Motor neuron (in vitro differentiated cells): ENCODE data around the gene VAX1. TPM values are rescaled to one million over a fixed set of nuclear protein-coding genes. Genes with fewer than 3 reads are reported as not detected.
"Not testable (repeated sequence)": the region's sequence is repeated elsewhere in the genome, so short reads cannot be mapped to it uniquely, and the experiment has no call there.

Experiments used
- ATAC-seq, 8 experiments: fragments of 200-7000 bp; cut with Tn5 transposase; replicated peaks in 6 of 8; 2 replicates each; pipeline ENCODE4 v1.8.0; 2021; ENCODE audit warnings: mild to moderate bottlenecking in 8 of 8, moderate library complexity in 8 of 8
- H3K27ac ChIP-seq, 2 donors: fragments of 250-450 bp; sonication (Bioruptor Pico); 2 replicates each; pipeline ENCODE4 v1.9.0; 2021; ENCODE audit warnings: antibody characterized with exemption in 2 of 2, mild to moderate bottlenecking in 2 of 2, moderate library complexity in 1 of 2
- H3K4me1 ChIP-seq, 2 donors: fragments of 250-450 bp; sonication (Bioruptor Pico); replicated peaks in 1 of 2; 2 replicates each; pipeline ENCODE4 v1.6.1; 2021; ENCODE audit warnings: antibody characterized with exemption in 2 of 2, mild to moderate bottlenecking in 2 of 2, moderate library complexity in 1 of 2
- H3K4me3 ChIP-seq, 5 donors: fragments of 250-450 bp; sonication (Bioruptor Pico); 2 replicates each; pipeline ENCODE4 v1.9.0; 2021; ENCODE audit warnings: antibody characterized with exemption in 5 of 5, mild to moderate bottlenecking in 5 of 5, moderate library complexity in 4 of 5
- WGBS, 10 experiments: fragments of 450-650 bp; shearing (Covaris generic); methylation state at CpG; one replicate each; pipeline ENCODE4 v1.0.0; 2022; 5-methylcytosine and 5-hydroxymethylcytosine counted together
- in situ Hi-C, 9 experiments: fragments of 400-800 bp; cut with MboI; loops; one replicate each; pipeline ENCODE4 v1.15.0; 2021; ENCODE audit warnings: low sequenced_read_pairs in 9 of 9, low pct_unique_long_range_greater_than_20kb in 2 of 9; ENCODE audit not compliant: unreplicated experiment in 9 of 9
- total RNA-seq, 8 experiments: library from RNA; unstranded; fragments of 300-600 nt; gene quantifications; 2 replicates each; pipeline versions ENCODE4 v1.2.3 to v1.2.4, GENCODE V29; 2022

VAX1 gene
- total RNA-seq, result under 1 TPM in 6 of 8 experiments, not detected in 2; 0.05 to 0.95 (median 0.34) TPM

DNA sequence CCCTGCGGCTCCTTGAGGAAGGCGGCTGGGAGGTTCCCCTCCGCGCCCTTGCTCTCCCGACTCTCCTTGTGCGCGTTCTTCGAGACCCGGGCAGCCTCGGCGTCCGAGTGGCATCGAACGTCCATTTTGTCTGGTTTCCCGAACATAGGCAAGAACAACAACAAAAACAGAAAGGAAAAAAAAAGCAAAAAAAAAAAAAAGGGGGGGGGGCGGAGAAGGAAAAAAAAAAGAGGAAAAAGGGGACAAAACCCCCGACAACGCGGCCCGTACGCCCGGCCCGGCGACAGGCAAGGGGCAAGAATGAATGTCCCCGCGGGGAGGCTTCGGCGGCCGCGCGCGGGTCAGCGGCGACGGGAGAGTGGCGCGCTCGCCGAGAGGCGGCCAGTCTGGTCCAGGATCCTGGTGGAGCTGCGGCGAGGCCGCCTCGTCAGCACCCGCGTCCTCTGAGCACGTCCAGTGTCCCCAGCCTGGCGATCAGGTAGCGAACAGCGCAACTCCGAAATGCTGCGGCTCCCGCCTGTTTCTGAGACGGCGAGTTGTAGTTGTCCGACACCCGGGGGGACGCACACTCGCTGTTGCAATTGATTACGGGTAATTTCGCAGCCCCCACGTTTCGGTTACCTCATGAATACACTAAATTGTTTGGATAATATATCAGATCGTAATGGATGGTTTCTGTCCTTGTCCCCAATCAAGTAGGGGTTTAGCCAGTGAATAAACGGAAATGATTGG, at the start of gene VAX1:
TSS of gene VAX1 (minus strand) at position 360 of the 732 bp plus-strand sequence. CDS start at position 146, 214 bp downstream.
- 0 to 6% (median 2%) methylated on average over 1 to 42 of the region's 65 CpGs; no CpG with 5 or more reads in 1 of the 10 experiments for WGBS, 10 experiments
- ATAC-seq, result peak in 2 of 8 experiments; percentile 11 to 12
- peak within 1 kb of the TSS in 4 of 5 donors; percentile 13 to 28 (median 14) for H3K4me3 ChIP-seq
- in situ Hi-C loops, result no loop called here
- H3K4me1 ChIP-seq, result peaks cover 6 to 29% of the 10 kb centered on the region in 2 donors
- H3K27ac ChIP-seq, result no peak within 1 kb of the TSS

DNA sequence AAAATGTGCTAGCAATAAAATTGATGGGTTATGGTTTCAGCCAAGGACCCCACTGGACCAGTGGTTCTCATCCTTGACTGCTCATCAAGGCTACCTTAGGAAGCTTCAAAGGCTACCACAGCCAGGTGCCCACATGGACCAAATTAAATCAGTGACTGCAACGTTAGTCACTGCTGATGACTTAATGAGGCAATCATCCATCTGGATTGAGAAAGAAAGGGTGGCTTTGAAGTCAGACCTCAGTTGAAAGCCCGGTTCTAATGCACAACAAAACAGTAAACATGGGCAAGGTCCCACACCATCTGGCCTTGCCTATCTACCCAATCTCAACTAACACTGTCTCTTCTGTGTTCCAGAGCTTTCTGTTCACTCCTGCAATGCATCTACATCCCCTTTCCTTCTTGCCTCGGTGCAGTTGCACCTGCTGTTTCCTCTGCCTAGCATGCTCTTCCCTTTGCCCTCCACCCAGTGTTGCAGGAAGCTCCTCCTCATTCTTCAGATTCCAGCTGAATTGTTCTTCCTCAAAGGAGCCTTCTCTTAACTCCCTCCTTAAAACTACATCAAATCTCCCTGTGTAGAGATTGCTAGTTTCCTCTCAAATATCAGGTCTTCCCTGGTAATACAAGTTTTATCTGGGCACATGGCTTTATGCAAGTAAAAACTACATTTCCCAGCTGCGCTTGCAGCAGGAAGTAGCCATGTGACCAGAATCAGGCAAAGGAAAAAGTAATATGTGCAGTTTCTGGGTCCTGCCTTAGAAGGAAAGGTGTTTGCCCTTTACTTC, 49.0 kb upstream of the VAX1 start:
- WGBS, 10 experiments, result 29 to 100% (median 69%) methylated on average over 1 to 4 of the region's 4 CpGs; no CpG with 5 or more reads in 1 of the 10 experiments
- H3K27ac ChIP-seq, result no peak overlapping the region
- H3K4me3 ChIP-seq, result no peak overlapping the region
- in situ Hi-C loops, result loop anchor here in 1 of 9 experiments (25.0 kb wide), 1 partner anchor 375 kb away; no protein-coding TSS in a partner anchor
- H3K4me1 ChIP-seq, result no peaks in the 10 kb centered on the region
- ATAC-seq, result peak in 3 of 8 experiments; percentile 42 to 55 (median 47)

DNA sequence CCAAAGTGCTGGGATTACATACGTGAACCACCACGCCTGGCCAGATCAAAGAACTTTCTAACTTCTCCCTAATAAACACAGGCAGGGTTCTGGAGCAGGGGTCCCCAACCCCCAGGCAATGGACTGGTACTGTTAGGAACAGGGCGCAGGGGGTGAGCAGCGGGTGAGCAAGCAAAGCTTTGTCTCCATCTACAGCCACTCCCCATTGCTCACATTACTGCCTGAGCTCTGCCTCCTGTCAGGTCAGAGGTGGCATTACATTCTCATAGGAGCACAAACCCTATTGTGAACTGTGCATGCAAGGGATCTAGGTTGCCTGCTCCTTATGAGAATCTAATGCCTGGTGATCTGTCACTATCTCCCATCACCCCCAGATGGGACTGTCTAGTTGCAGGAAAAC, 47.7 kb upstream of the VAX1 start:
- in situ Hi-C loops, result loop anchor here in 1 of 9 experiments (25.0 kb wide), 1 partner anchor 374 kb away; no protein-coding TSS in a partner anchor
- WGBS, 10 experiments, result 40 to 90% (median 88%) methylated on average over 1 to 3 of the region's 4 CpGs; no CpG with 5 or more reads in 7 of the 10 experiments
- not testable (repeated sequence) for H3K4me1 ChIP-seq, ATAC-seq, H3K27ac ChIP-seq, H3K4me3 ChIP-seq

DNA sequence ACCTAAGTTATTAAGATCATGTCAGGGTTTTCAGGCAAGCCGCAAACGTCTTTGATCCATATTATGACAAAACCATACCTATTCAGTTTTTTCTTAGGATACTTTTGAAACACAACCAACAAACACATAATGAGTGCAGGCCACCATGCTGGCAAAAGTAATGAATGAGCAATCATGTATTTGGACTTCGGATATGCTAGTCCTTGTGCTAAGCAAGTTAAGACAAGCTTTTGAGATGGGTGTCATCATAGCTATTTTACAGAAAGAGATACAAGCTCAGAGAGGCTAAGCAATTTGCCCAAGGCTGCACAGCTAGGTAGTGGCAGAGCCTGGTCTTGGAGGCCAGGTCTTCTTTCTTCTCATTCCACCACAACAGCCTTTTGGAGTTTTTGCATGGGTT, 46.8 kb upstream of the VAX1 start:
- Histone ChIP-seq H3K27ac (no peak overlapping the region), H3K4me1 (no peaks in the 10 kb centered on the region), H3K4me3 (no peak overlapping the region)
- no peak for ATAC-seq
- WGBS, 10 experiments, result 60 to 89% (median 77%) methylated on average over 1 to 3 of the region's 3 CpGs; no CpG with 5 or more reads in 1 of the 10 experiments
- in situ Hi-C loops, result loop anchor here in 1 of 9 experiments (25.0 kb wide), 1 partner anchor 373 kb away; no protein-coding TSS in a partner anchor

DNA sequence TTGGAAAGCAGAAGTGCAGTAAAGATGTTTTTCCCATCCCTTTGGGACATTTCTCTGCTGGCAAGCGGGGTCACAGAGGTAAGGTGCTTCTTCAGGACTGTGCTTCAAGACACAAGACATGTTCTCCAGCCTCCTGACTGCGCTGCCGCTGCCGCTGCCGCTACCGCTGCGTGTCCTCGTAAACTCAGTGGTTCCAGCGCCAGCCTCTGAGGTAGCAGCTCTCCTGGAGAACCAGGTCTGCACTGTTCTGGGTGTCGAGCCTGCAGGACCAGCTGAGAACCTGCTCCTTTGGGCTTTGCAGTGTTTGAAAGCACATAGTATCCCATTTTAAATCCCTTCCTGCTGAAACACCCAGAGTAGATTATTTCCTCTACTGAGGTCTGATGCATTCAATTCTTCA, 46.2 kb upstream of the VAX1 start:
- no peak overlapping the region for H3K4me3 ChIP-seq
- in situ Hi-C loops, result loop anchor here in 1 of 9 experiments (25.0 kb wide), 1 partner anchor 372 kb away; no protein-coding TSS in a partner anchor
- no peaks in the 10 kb centered on the region for H3K4me1 ChIP-seq
- no peak overlapping the region for H3K27ac ChIP-seq
- no peak for ATAC-seq
- WGBS, 10 experiments, result 67 to 94% (median 85%) methylated on average over 1 to 9 of the region's 10 CpGs; no CpG with 5 or more reads in 4 of the 10 experiments

GRCh38 chr10:117178190-117178589, 40.1 kb upstream of the VAX1 start:
- Histone ChIP-seq H3K27ac (no peak overlapping the region), H3K4me3 (no peak overlapping the region), H3K4me1 (peaks cover 0 to 4% of the 10 kb centered on the region in 2 donors)
- ATAC-seq, result no peak
- in situ Hi-C loops, result loop anchor here in 5 of 9 experiments (5.0 to 25.0 kb wide), 4 partner anchors 366 to 383 kb away; no protein-coding TSS in a partner anchor
- 6 to 89% (median 48%) methylated on average over 1 to 3 of the region's 3 CpGs; no CpG with 5 or more reads in 2 of the 10 experiments for WGBS, 10 experiments

GRCh38 chr10:117175901-117176534, 37.9 kb upstream of the VAX1 start:
- peak; percentile 33 to 62 (median 52) for ATAC-seq
- in situ Hi-C loops, result loop anchor here in 5 of 9 experiments (5.0 to 25.0 kb wide), 4 partner anchors 364 to 381 kb away; no protein-coding TSS in a partner anchor
- Histone ChIP-seq H3K27ac (no peak overlapping the region), H3K4me1 (peaks cover 0 to 4% of the 10 kb centered on the region in 2 donors), H3K4me3 (peak overlapping the region; percentile 24 to 35 (median 30))
- 5 to 80% (median 18%) methylated on average over 1 to 11 of the region's 12 CpGs for WGBS, 10 experiments

- in situ Hi-C loops, result loop anchor here in 5 of 9 experiments (5.0 to 25.0 kb wide), 4 partner anchors 363 to 381 kb away; no protein-coding TSS in a partner anchor
- H3K4me1 ChIP-seq, result peaks cover 0 to 4% of the 10 kb centered on the region in 2 donors
- ATAC-seq, result peak; percentile 32 to 75 (median 68)
- H3K4me3 ChIP-seq, result peak overlapping the region; percentile 24 to 35 (median 30)
- 0 to 20% (median 4%) methylated on average over 1 to 12 of the region's 46 CpGs; no CpG with 5 or more reads in 2 of the 10 experiments for WGBS, 10 experiments
- H3K27ac ChIP-seq, result no peak overlapping the region
Measured at GRCh38 chr10:117175215-117175900, 37.3 kb upstream of the VAX1 start.

- no peak overlapping the region for H3K27ac ChIP-seq
- in situ Hi-C loops, result loop anchor here (5.0 to 25.0 kb wide), 5 partner anchors 187 to 380 kb away; no protein-coding TSS in a partner anchor
- peak; percentile 77 to 90 (median 82) for ATAC-seq
Measured at GRCh38 chr10:117174439-117175214, 36.6 kb upstream of the VAX1 start.

GRCh38 chr10:117170244-117170643, 32.2 kb upstream of the VAX1 start:
- Histone ChIP-seq H3K4me3 (no peak overlapping the region), H3K27ac (no peak overlapping the region), H3K4me1 (peaks cover 0 to 4% of the 10 kb centered on the region in 2 donors)
- ATAC-seq, result peak in 1 of 8 experiments; percentile 3
- WGBS, 10 experiments, result 0 to 36% (median 0%) methylated on average over 1 to 6 of the region's 6 CpGs; no CpG with 5 or more reads in 2 of the 10 experiments
- in situ Hi-C loops, result loop anchor here in 7 of 9 experiments (5.0 to 25.0 kb wide), 5 partner anchors 183 to 375 kb away; no protein-coding TSS in a partner anchor

More at GRCh38 chr10:117174439-117175214, 36.6 kb upstream of the VAX1 start:
- 0 to 30% (median 4%) methylated on average over 1 to 11 of the region's 16 CpGs; no CpG with 5 or more reads in 1 of the 10 experiments for WGBS, 10 experiments
- Histone ChIP-seq H3K4me1 (peaks cover 0 to 4% of the 10 kb centered on the region in 2 donors), H3K4me3 (peak overlapping the region; percentile 24 to 35 (median 30))

DNA sequence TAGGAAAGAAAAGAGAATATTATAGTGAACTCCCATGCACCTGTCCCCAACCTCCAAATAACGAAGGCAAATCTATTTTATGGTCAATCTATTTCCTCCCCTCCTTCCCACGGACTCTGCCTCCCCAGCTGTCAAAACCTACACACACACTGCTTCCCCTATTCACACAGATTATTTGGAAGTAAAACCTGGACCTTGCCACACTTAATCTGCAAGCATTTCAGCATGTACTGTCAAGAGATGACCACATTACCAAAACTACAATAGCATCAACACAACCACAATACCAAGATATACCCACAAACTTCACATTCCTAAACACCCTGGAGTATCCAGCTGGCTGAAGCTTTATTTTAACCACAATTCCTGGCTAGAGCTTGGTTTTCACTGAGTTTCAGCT, 31.4 kb upstream of the VAX1 start:
- no peak for ATAC-seq
- in situ Hi-C loops, result loop anchor here in 3 of 9 experiments (5.0 to 25.0 kb wide), 3 partner anchors 182 to 372 kb away; no protein-coding TSS in a partner anchor
- peaks cover under 1 to 2% of the 10 kb centered on the region in 2 donors for H3K4me1 ChIP-seq
- 32 to 57% (median 42%) methylated on average over 1 to 2 of the region's 2 CpGs; no CpG with 5 or more reads in 5 of the 10 experiments for WGBS, 10 experiments
- no peak overlapping the region for H3K4me3 ChIP-seq
- H3K27ac ChIP-seq, result no peak overlapping the region
